IMR-90 (cell line): Measurements from ENCODE around the gene TUBB2B. TPM values are rescaled to one million over a fixed set of nuclear protein-coding genes. Genes with fewer than 3 reads are reported as not detected.

Source experiments
- ATAC-seq: fragments of 200-7000 bp; cut with Tn5 transposase; 2 replicates; pipeline ENCODE4 v1.9.1; 2020; ENCODE audit warnings: low read depth, mild to moderate bottlenecking, moderate library complexity
- BruUV-seq: library from RNA; stranded (reverse); fragments of 400-500 nt; replicated peaks from 2 replicates; lab custom pipeline; 2021; lab: Mats Ljungman, UMichigan
- CTCF ChIA-PET: fragments of 300-600 bp; formaldehyde crosslinking; extraction: SDS; loops from one replicate; lab custom pipeline; 2021; ENCODE audit warnings: antibody characterized with exemption; lab: Yijun Ruan, JAX
- POLR2A ChIA-PET: fragments of 300-600 bp; sonication (Branson Sonifier 250); formaldehyde crosslinking; loops from one replicate; lab custom pipeline; 2022; ENCODE audit warnings: antibody characterized with exemption; ENCODE audit not compliant: unreplicated experiment; lab: Charles Lee
- DNase-seq: peaks from one replicate; pipeline ENCODE4 v3.0.0; 2013
- H2AFZ ChIP-seq: replicated peaks from 2 replicates; pipeline ENCODE3; 2013; ENCODE audit warnings: low read length, mild to moderate bottlenecking; ENCODE audit not compliant: poor library complexity
- H2AK5ac ChIP-seq: 2 replicates; pipeline ENCODE4 v1.6.1; 2013; ENCODE audit warnings: low read depth, low read length, inconsistent platforms
- H2AK9ac ChIP-seq: replicated peaks from 2 replicates; pipeline ENCODE3; 2013; ENCODE audit warnings: mild to moderate bottlenecking, low read depth, low read length, moderate library complexity; ENCODE audit not compliant: poor library complexity
- H2BK120ac ChIP-seq: 2 replicates; pipeline ENCODE4 v1.6.1; 2013; ENCODE audit warnings: low read depth, low read length, inconsistent platforms
- H2BK15ac ChIP-seq: 3 replicates; pipeline ENCODE4 v1.6.1; 2013; ENCODE audit warnings: low read depth, low read length, inconsistent platforms
- H2BK20ac ChIP-seq: 2 replicates; pipeline ENCODE4 v1.6.1; 2013; ENCODE audit warnings: low read depth, mild to moderate bottlenecking, inconsistent platforms, low read length, moderate library complexity
- H2BK5ac ChIP-seq: 2 replicates; pipeline ENCODE4 v1.6.1; 2013; ENCODE audit warnings: mild to moderate bottlenecking, low read depth, low read length, inconsistent platforms; ENCODE audit not compliant: poor library complexity, severe bottlenecking
- H3K14ac ChIP-seq: replicated peaks from 2 replicates; pipeline ENCODE4 v1.6.1; 2013; ENCODE audit warnings: low read depth, low read length, inconsistent platforms
- H3K18ac ChIP-seq: 2 replicates; pipeline ENCODE4 v1.6.1; 2013; ENCODE audit warnings: low read depth, low read length, control low read depth
- H3K23ac ChIP-seq: 2 replicates; pipeline ENCODE4 v1.6.1; 2013; ENCODE audit warnings: low read depth, low read length, inconsistent platforms
- H3K27ac ChIP-seq: 2 replicates; pipeline ENCODE4 v1.5.1; 2013; ENCODE audit warnings: mild to moderate bottlenecking, control low read depth, low read length; ENCODE audit not compliant: insufficient read depth
- H3K27me3 ChIP-seq: 2 replicates; pipeline ENCODE4 v1.6.1; 2013; ENCODE audit warnings: low read length; ENCODE audit not compliant: control insufficient read depth, insufficient read depth
- H3K36me3 ChIP-seq: 2 replicates; pipeline ENCODE4 v1.6.1; 2013; ENCODE audit warnings: low read length, mixed read lengths; ENCODE audit not compliant: control insufficient read depth, insufficient read depth
- H3K4ac ChIP-seq: 2 replicates; pipeline ENCODE4 v1.6.1; 2013; ENCODE audit warnings: low read depth, low read length, inconsistent platforms
- H3K4me1 ChIP-seq: 2 replicates; pipeline ENCODE4 v1.6.1; 2013; ENCODE audit warnings: low read length, mixed read lengths; ENCODE audit not compliant: control insufficient read depth, insufficient read depth
- H3K4me2 ChIP-seq: 2 replicates; pipeline ENCODE4 v1.6.1; 2013; ENCODE audit warnings: low read depth, mild to moderate bottlenecking, control low read depth, low read length, moderate library complexity
- H3K4me3 ChIP-seq: 2 replicates; pipeline ENCODE4 v1.5.1; 2013; ENCODE audit warnings: low read depth, mild to moderate bottlenecking, control low read depth, low read length, moderate library complexity; ENCODE audit not compliant: insufficient read depth
- H3K56ac ChIP-seq: 2 replicates; pipeline ENCODE4 v1.6.1; 2013; ENCODE audit warnings: low read length, inconsistent platforms; ENCODE audit not compliant: insufficient read depth; ENCODE audit errors: extremely low read depth
- H3K79me1 ChIP-seq, 2 experiments: 2 replicates each; pipeline ENCODE4 v1.6.1; 2013; ENCODE audit warnings: low read length in 2 of 2, inconsistent platforms in 1 of 2, low read depth in 1 of 2
- H3K9ac ChIP-seq: 2 replicates; pipeline ENCODE4 v1.6.1; 2013; ENCODE audit warnings: low read depth, low read length, control low read depth
- H3K9me1 ChIP-seq: 2 replicates; pipeline ENCODE4 v1.6.1; 2013; ENCODE audit warnings: low read length, inconsistent platforms; ENCODE audit not compliant: insufficient read depth
- H3K9me3 ChIP-seq: 2 replicates; pipeline ENCODE4 v1.6.1; 2013; ENCODE audit warnings: low read length; ENCODE audit not compliant: control insufficient read depth, insufficient read depth
- H4K20me1 ChIP-seq: 2 replicates; pipeline ENCODE4 v1.6.1; 2013; ENCODE audit warnings: low read length, inconsistent platforms; ENCODE audit not compliant: insufficient read depth
- H4K5ac ChIP-seq: 2 replicates; pipeline ENCODE4 v1.6.1; 2013; ENCODE audit warnings: mild to moderate bottlenecking, low read depth, low read length, control low read depth
- H4K8ac ChIP-seq, 2 experiments: 2 replicates each; pipeline ENCODE4 v1.6.1; 2013; ENCODE audit warnings: low read depth in 2 of 2, low read length in 2 of 2, control low read depth in 1 of 2, inconsistent platforms in 1 of 2
- H4K91ac ChIP-seq: 2 replicates; pipeline ENCODE4 v1.6.1; 2013; ENCODE audit warnings: low read depth, low read length, inconsistent platforms; ENCODE audit not compliant: insufficient read depth
- CEBPB ChIP-seq: IDR thresholded peaks from 2 replicates; pipeline ENCODE4 v1.6.1; 2012; ENCODE audit warnings: low read depth, low read length, improper control_type of control experiment
- CHD1 ChIP-seq: IDR thresholded peaks from 2 replicates; pipeline ENCODE4 v1.6.1; 2012; ENCODE audit warnings: low read depth, low read length, improper control_type of control experiment
- CTCF ChIP-seq: conservative IDR thresholded peaks from 2 replicates; pipeline ENCODE4 v1.5.1; 2012; ENCODE audit warnings: mild to moderate bottlenecking, low read depth, low read length, improper control_type of control experiment
- ELK1 ChIP-seq: fragments of 150-350 bp; IDR thresholded peaks from 2 replicates; pipeline ENCODE4 v1.6.1; 2016; ENCODE audit warnings: low read depth, mild to moderate bottlenecking, low read length, moderate library complexity, borderline replicate concordance
- FOS ChIP-seq: fragments of 150-350 bp; IDR thresholded peaks from 2 replicates; pipeline ENCODE4 v1.6.1; 2016; ENCODE audit warnings: low read depth, low read length
- MAFK ChIP-seq: IDR thresholded peaks from 2 replicates; pipeline ENCODE4 v1.6.1; 2012; ENCODE audit warnings: low read depth, low read length, improper control_type of control experiment
- MAZ ChIP-seq: IDR thresholded peaks from 2 replicates; pipeline ENCODE4 v1.6.1; 2012; ENCODE audit warnings: low read depth, mild to moderate bottlenecking, low read length, improper control_type of control experiment, moderate library complexity, borderline replicate concordance
- MXI1 ChIP-seq: IDR thresholded peaks from 2 replicates; pipeline ENCODE4 v1.6.1; 2012; ENCODE audit warnings: low read depth, mild to moderate bottlenecking, low read length, moderate library complexity, borderline replicate concordance
- NFE2L2 ChIP-seq: fragments of 150-350 bp; IDR thresholded peaks from 2 replicates; pipeline ENCODE4 v1.6.1; 2016; ENCODE audit warnings: low read depth, mild to moderate bottlenecking, low read length
- POLR2A ChIP-seq: IDR thresholded peaks from 2 replicates; pipeline ENCODE4 v1.6.1; 2012; ENCODE audit warnings: mild to moderate bottlenecking, low read depth, low read length
- RCOR1 ChIP-seq: IDR thresholded peaks from 2 replicates; pipeline ENCODE4 v1.6.1; 2012; ENCODE audit warnings: mild to moderate bottlenecking, low read length, improper control_type of control experiment; ENCODE audit not compliant: insufficient replicate concordance
- RFX5 ChIP-seq: IDR thresholded peaks from 2 replicates; pipeline ENCODE4 v1.8.0; 2012; ENCODE audit warnings: low read depth, mild to moderate bottlenecking, low read length, moderate library complexity
- WGBS, 2 experiments: methylation state at CpG; one replicate each; pipeline versions ENCODE4 v1.1.5 to v1.1.7; 2013; ENCODE audit warnings: missing lambda C conversion rate in 2 of 2; ENCODE audit not compliant: insufficient read length in 1 of 2; ENCODE audit errors: extremely low coverage in 2 of 2; 5-methylcytosine and 5-hydroxymethylcytosine counted together
- dilution Hi-C: fragments of 300-500 bp; cut with HindIII; formaldehyde crosslinking; loops from one replicate; pipeline ENCODE4 v1.14.3; 2018; ENCODE audit warnings: low sequenced_read_pairs; ENCODE audit not compliant: unreplicated experiment
- in situ Hi-C: fragments of 300-500 bp; cut with MboI; formaldehyde crosslinking; loops from 3 replicates; pipeline ENCODE4 v1.14.3; 2019; ENCODE audit warnings: low sequenced_read_pairs, inconsistent platforms, mixed read lengths
- intact Hi-C: fragments of 100-400 bp; cut with micrococcal nuclease; formaldehyde crosslinking; loops from 2 replicates; pipeline ENCODE4 v1.10.0; 2022
- polyA plus RNA-seq, 3 experiments: library from polyadenylated mRNA; depleted of rRNA; stranded (reverse); fragments of >200 nt; gene quantifications; 2 replicates each; pipeline ENCODE4 v1.2.3, GENCODE V29; 2012; ENCODE audit warnings: low replicate concordance in 1 of 3
- total RNA-seq: library from RNA; depleted of rRNA; stranded (reverse); fragments of >200 nt; gene quantifications from 2 replicates; pipeline ENCODE4 v1.2.3, GENCODE V29; 2012

Gene TUBB2B
- total and polyA plus RNA-seq, 2 of the 4 experiments (the other 2 are of a cell fraction), result 13.6 to 21.1 TPM

- POLR2A ChIA-PET, result no interaction called here
- no peak overlapping the region for H3K56ac ChIP-seq
- no peak overlapping the region for H2AK5ac ChIP-seq
- no peaks in the 10 kb centered on the region for H3K27me3 ChIP-seq
- H3K4me1 ChIP-seq, result peaks cover 5% of the 10 kb centered on the region
- H2BK15ac ChIP-seq, result no peak overlapping the region
- WGBS, 2 experiments, result 49% methylated on average over 4 of the region's 19 CpGs; no CpG with 5 or more reads in 1 of the 2 experiments
- intact Hi-C loops, result no loop called here
- dilution Hi-C loops, result no loop called here
- H3K27ac ChIP-seq, result no peak overlapping the region
- H2BK120ac ChIP-seq, result 0 out of 2 replicates have a peak overlapping the region, but pooled peaks have one; percentile 38
- no peak overlapping the region for H3K9ac ChIP-seq
- H3K14ac ChIP-seq, result no peak overlapping the region; the same call in 1 of the 2 replicates
- no peaks in the 10 kb centered on the region; the same call in 1 of the 2 replicates for H3K9me1 ChIP-seq
- peak overlapping the region; percentile 90 for H2AFZ ChIP-seq
- H3K36me3 ChIP-seq, result no peaks in the 10 kb centered on the region
- DNase-seq (peak; percentile 46), ATAC-seq (no peak; the same call in 1 of the 2 replicates)
- no peak overlapping the region for H3K4me3 ChIP-seq
- H3K23ac ChIP-seq, result no peak overlapping the region
- CTCF ChIA-PET, result interaction anchor here (0.6 to 1.5 kb wide), 3 partner anchors 15 to 28 kb away, joined by 3 to 4 read pairs (median 3); no protein-coding TSS in a partner anchor
- no peak overlapping the region for H3K18ac ChIP-seq
- H3K79me1 ChIP-seq, result no peaks in the 10 kb centered on the region
- H3K4me2 ChIP-seq, result no peak overlapping the region
- in situ Hi-C loops, result no loop called here
- TF ChIP-seq MAFK (no peak), RCOR1 (no peak), FOS (no peak), RFX5 (no peak), NFE2L2 (no peak), CHD1 (no peak), ELK1 (no peak), POLR2A (no peak), CTCF (no peak), MXI1 (no peak), MAZ (no peak), CEBPB (no peak)
- H4K20me1 ChIP-seq, result no peaks in the 10 kb centered on the region
- H4K91ac ChIP-seq, result no peak overlapping the region
- H4K5ac ChIP-seq, result no peak overlapping the region; the same call in none of the 2 replicates
- H2BK5ac ChIP-seq, result no peak overlapping the region
- H3K4ac ChIP-seq, result no peak overlapping the region
- H2BK20ac ChIP-seq, result no peak overlapping the region
- peaks cover 5% of the 10 kb centered on the region for H3K9me3 ChIP-seq
- no peak overlapping the region for H2AK9ac ChIP-seq
- BruUV-seq, result no TSS peak
- H4K8ac ChIP-seq, result peak overlapping the region in 1 of 2 experiments; percentile 61; a peak in 1 of 4 replicates
These were observed 32.7 kb downstream of the TUBB2B start for GRCh38 chr6:3194535-3195419.
